Activated naive CD4-positive, alpha-beta T cell treated with anti-CD3 and anti-CD28 coated beads for 36 hours (primary cell): ENCODE measurements around the gene PTPRE. TPM values are rescaled to one million over a fixed set of nuclear protein-coding genes. Genes with fewer than 3 reads are reported as not detected.

Experiments
- CTCF ChIA-PET: fragments of 350-600 bp; sonication (Branson Sonifier 250); formaldehyde crosslinking; loops from one replicate; lab custom pipeline; 2021; ENCODE audit warnings: antibody characterized with exemption; lab: Charles Lee
- DNase-seq: peaks from one replicate; pipeline ENCODE4 v3.0.0-alpha.2; 2020
- H3K27ac Mint-ChIP-seq: one replicate; pipeline ENCODE4 v1.8.0; 2021; ENCODE audit warnings: mild to moderate bottlenecking, mixed read lengths
- H3K27me3 Mint-ChIP-seq: one replicate; pipeline ENCODE4 v1.8.0; 2021; ENCODE audit warnings: low read depth, mixed read lengths
- H3K36me3 Mint-ChIP-seq: one replicate; pipeline ENCODE4 v1.8.0; 2021; ENCODE audit warnings: low read depth, mixed read lengths
- H3K4me1 Mint-ChIP-seq: one replicate; pipeline ENCODE4 v1.8.0; 2021; ENCODE audit warnings: low read depth, mixed read lengths
- H3K4me3 Mint-ChIP-seq: one replicate; pipeline ENCODE4 v1.8.0; 2021; ENCODE audit warnings: mild to moderate bottlenecking, moderate library complexity, mixed read lengths
- H3K9me3 Mint-ChIP-seq: one replicate; pipeline ENCODE4 v1.8.0; 2021; ENCODE audit warnings: mixed read lengths
- intact Hi-C: fragments of 100-400 bp; cut with micrococcal nuclease; formaldehyde crosslinking; loops from one replicate; pipeline ENCODE4 v1.15.1; 2023
- total RNA-seq, 2 experiments: library from RNA; stranded (reverse); gene quantifications; one replicate each; pipeline ENCODE4 v1.2.3, GENCODE V29; 2021

The PTPRE gene
- total RNA-seq, 2 experiments from 2014 or later = 13.4 to 16.4 TPM

DNA sequence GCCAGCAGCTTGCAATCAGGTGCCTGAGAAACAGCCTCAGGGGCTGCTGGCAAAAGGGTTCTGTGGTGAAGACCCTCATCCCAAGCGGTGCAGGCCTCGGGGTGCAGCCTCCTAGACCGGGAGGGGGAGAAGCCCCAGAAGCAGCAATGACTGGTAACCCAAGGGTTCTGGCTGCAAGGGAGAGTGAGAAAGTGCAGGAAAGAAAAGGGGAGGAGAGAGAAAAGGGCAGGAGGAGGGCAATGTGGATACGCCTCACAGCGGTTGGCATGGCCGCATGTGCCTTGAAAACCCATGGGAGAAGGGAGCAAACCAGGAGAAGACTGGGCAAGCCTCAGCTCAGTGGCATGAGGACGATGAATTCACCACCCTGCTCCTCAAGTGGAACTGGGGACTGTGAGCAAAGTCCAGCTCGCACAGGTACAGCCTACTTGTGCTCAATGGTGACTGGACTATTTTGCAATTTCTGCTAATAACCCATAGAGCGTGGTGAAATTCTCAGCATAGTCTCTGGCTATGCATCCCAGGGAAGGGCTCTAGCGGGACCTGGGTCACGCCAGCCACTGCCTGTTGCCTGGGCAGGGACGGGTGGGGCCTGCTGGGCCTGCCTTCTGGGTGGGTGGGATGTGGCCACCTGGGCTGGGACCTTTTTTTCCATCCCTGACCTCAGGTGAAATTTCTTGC, 20.4 kb upstream of the PTPRE start:
- H3K27me3 Mint-ChIP-seq = peaks cover 4% of the 10 kb centered on the region
- no peak overlapping the region for H3K27ac Mint-ChIP-seq
- intact Hi-C loops = no loop called here
- no peaks in the 10 kb centered on the region for H3K36me3 Mint-ChIP-seq
- H3K4me1 Mint-ChIP-seq = peaks cover 3% of the 10 kb centered on the region
- no peak for DNase-seq
- H3K9me3 Mint-ChIP-seq = no peaks in the 10 kb centered on the region
- H3K4me3 Mint-ChIP-seq = no peak overlapping the region
- CTCF ChIA-PET = no interaction called here

DNA sequence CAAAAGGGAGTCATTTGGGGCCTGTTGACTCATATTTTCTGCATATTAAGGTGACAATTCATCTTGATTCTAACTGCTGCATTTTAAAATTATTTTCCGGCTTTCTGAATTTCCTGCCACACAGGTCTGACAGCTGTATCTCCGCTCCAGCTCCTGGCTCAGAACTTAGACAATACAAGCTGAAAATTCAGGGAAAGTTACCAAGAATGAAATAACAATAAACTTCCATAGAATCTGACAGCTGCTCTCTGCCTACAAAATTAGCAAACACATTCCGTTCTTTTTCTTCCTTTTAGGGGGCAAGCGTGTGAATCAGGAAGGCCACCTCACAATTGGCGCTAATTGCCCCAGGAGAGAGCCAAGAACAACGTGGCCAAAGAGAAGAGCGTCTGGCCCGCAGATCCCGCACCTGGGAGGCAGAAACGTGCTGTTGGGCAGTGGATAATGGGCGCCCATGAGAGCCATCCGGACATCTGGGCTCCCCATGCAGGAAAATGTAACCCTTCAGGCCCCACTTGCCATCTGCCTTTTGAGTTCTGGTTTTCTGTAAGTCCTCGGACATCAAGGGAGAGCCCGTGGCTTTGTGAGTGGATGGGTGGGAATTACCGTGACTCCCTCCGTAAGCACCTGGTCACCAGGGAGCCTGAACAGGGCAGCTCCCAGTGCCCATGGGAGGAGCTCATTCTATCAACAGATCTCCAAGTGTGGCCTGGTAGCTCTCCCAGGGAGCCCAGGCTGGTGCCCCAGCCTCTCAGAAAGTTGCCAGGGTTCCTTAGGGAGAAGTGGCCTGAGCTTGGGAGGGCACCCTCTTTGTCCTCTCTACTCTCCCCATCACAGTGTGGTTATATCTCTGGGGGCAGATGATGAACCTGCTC, 19.1 kb upstream of the PTPRE start:
- H3K4me1 Mint-ChIP-seq = peaks cover 3% of the 10 kb centered on the region
- CTCF ChIA-PET = interaction anchor here (1.0 kb wide), 1 partner anchor 19 kb away, joined by 3 read pairs; the partner anchor contains the start of gene PTPRE
- H3K27ac Mint-ChIP-seq = no peak overlapping the region
- H3K9me3 Mint-ChIP-seq = no peaks in the 10 kb centered on the region
- peaks cover 4% of the 10 kb centered on the region for H3K27me3 Mint-ChIP-seq
- H3K4me3 Mint-ChIP-seq = no peak overlapping the region
- no peak for DNase-seq
- H3K36me3 Mint-ChIP-seq = no peaks in the 10 kb centered on the region
- intact Hi-C loops = no loop called here

DNA sequence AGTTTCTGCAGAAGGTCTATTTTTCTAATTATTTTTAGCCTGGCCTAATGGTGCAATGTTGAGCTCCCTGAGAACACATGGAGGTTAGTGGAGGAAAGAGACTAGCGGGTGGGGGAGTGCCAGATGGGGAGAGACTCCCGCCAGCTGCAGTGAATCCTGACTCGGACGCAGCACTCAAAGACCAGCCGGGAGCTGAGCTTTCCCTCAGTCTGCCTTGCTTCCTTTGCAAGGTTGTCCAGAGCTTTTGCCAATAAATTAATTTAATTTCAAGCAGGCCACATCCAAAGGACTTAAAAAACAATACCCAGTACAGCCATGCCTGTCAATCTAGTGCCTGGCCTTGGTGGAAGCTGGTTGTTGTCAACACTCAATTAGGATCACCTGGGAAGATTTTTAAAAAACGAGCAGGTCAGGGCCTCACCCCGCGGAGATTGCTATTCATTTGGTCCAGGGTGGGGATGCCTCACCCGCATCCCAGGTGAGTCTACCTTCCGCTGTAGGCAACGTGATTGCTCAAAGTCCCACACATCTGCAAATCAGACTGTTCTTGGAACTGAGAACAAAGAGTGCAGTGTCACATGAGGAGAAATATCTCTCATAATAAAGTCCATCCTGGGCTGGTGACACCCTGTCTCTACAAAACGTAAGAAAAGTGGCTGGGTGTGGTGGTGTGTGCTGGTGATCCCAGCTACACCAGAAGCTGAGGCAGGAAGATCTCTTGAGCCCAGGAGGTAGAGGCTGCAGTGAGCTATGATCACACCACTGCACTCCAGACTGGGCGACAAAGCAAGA, 18.2 kb upstream of the PTPRE start:
- H3K27me3 Mint-ChIP-seq = peaks cover 4% of the 10 kb centered on the region
- no peak for DNase-seq
- no peaks in the 10 kb centered on the region for H3K9me3 Mint-ChIP-seq
- CTCF ChIA-PET = interaction anchor here (1.0 kb wide), 1 partner anchor 18 kb away, joined by 3 read pairs; the partner anchor contains the start of gene PTPRE
- no peak overlapping the region for H3K27ac Mint-ChIP-seq
- intact Hi-C loops = no loop called here
- H3K4me1 Mint-ChIP-seq = peaks cover 3% of the 10 kb centered on the region
- H3K36me3 Mint-ChIP-seq = no peaks in the 10 kb centered on the region
- H3K4me3 Mint-ChIP-seq = no peak overlapping the region

DNA sequence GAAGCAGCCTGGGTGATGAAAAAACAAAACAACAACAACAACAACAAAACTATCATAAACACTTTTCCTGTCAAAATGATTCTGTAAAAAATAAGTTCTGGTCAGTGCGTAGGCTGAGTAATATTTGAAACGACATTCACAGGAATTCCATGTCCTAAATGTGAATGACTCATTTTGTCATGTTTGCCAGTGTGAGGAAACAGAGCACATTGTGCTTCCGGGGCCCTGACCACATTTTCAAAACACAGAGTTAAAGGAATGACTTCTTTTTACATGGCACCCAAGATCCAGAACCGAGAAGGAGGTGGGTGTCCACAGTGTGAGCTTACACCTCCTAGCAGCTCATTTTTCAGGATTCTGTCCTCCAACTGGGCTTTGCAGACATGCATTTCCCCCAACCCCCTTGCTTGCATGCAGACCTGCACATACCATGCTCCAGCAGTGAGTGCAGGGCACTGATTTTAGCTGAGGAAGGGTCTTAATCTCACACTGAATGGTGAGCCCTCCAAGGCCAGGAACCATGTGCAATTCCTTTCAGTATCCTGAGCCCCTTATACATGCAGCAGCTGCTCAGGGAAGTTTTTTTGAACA, 17.2 kb upstream of the PTPRE start:
- DNase-seq = no peak
- peaks cover 8% of the 10 kb centered on the region for H3K27me3 Mint-ChIP-seq
- no peaks in the 10 kb centered on the region for H3K36me3 Mint-ChIP-seq
- peaks cover 3% of the 10 kb centered on the region for H3K4me1 Mint-ChIP-seq
- CTCF ChIA-PET = no interaction called here
- no peaks in the 10 kb centered on the region for H3K9me3 Mint-ChIP-seq
- H3K27ac Mint-ChIP-seq = no peak overlapping the region
- H3K4me3 Mint-ChIP-seq = no peak overlapping the region
- intact Hi-C loops = no loop called here

DNA sequence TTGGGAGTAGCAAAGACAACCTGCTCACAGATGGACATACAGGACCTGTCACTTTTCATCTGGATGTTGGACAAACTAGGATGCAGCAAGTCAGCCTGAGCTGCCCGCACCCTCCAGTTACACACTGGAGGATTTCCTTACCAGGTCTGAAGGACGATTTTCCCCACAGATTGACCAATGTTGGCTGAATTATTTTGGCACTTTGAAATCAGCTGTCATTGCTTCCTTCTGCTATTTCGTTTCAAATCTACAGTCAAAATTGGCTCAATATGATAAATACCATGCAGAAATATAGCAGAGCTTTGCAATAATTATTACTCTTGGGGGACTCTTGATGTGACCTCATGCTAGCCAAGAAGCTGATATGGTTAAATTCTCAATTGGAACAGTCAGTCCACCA, 16.7 kb upstream of the PTPRE start:
- peaks cover 8% of the 10 kb centered on the region for H3K27me3 Mint-ChIP-seq
- H3K4me1 Mint-ChIP-seq = peaks cover 3% of the 10 kb centered on the region
- H3K9me3 Mint-ChIP-seq = no peaks in the 10 kb centered on the region
- H3K4me3 Mint-ChIP-seq = no peak overlapping the region
- no peak overlapping the region for H3K27ac Mint-ChIP-seq
- H3K36me3 Mint-ChIP-seq = no peaks in the 10 kb centered on the region
- no peak for DNase-seq
- intact Hi-C loops = no loop called here
- CTCF ChIA-PET = no interaction called here

DNA sequence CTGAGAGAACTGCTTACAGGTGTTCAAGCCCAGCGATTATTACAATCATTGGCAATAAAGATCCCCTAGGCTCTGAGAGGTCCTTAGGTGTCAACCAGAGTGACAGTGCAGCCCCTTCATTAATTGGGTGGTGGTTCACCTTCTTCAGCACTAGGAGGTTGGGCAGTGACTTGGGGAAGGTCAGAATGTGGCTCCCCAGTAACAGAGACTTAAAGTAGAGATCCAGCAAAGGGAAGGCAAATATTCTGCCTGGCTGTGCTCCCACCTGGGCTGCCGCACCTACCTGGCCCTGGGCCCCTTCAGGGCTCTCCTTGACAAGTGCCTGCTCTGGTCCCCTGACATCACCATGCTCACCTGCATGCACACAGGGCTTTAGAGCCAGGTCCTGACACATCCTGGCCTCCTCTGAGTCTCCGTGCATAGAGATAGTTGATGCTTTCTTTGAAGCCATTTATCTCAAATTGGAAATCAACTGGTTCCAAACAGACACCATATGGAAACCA, 16.0 kb upstream of the PTPRE start:
- Mint-ChIP-seq H3K27me3 (peaks cover 8% of the 10 kb centered on the region), H3K36me3 (no peaks in the 10 kb centered on the region), H3K27ac (no peak overlapping the region), H3K9me3 (no peaks in the 10 kb centered on the region), H3K4me3 (no peak overlapping the region), H3K4me1 (peaks cover 3% of the 10 kb centered on the region)
- intact Hi-C loops = no loop called here
- CTCF ChIA-PET = no interaction called here
- no peak for DNase-seq

DNA sequence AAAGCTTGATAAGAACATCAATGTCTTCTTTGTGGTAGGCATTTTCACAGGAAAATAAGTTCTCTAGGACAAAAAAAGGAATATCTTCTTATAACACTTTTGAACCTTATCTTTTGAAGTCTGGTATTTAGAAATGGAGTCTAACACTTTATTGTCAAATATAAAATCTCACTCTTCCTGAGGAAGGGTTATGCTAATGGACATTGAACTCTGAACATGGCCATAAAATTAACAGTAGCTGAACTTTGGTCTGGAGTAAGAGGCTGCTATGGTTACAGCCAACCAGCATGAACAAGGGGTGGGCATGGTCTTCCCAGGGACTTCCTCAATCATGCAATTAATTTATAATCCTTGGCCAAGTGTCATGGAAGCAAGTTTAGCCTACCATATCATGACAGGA, 14.2 kb upstream of the PTPRE start, which contains the start of gene CLRN3:
Gene CLRN3, minus strand, starts transcription at position 199 of the 400 bp plus-strand sequence. Its CDS starts 157 bp downstream, at position 42.
- Mint-ChIP-seq H3K36me3 (no peaks in the 10 kb centered on the region), H3K4me1 (peaks cover 3% of the 10 kb centered on the region), H3K27me3 (peaks cover 8% of the 10 kb centered on the region), H3K9me3 (peaks cover 3% of the 10 kb centered on the region), H3K4me3 (no peak within 1 kb of the TSS), H3K27ac (no peak within 1 kb of the TSS)
- intact Hi-C loops = no loop called here
- no peak for DNase-seq
- CTCF ChIA-PET = interaction anchor here (0.6 kb wide), 1 partner anchor 219 kb away, joined by 4 read pairs; no protein-coding TSS in a partner anchor

DNA sequence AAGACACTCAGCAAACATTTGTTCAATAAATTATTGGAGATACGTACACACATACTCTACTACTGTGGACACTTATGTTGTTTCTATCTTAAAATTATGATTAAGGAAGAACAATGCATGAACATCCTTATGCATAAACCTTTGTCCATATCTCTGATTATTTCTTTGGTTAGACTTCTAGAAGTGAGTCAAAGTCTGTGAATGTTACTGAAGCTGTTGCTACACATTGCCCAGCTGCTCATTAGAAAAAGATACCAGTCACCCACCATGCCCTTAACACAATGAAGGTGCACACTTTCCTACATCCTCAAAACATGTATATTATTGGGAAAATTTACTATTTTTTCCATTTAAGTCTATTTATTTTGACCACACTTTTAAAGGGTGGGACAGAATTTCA, 12.8 kb upstream of the PTPRE start:
- DNase-seq = no peak
- Mint-ChIP-seq H3K27me3 (peaks cover 9% of the 10 kb centered on the region), H3K36me3 (no peaks in the 10 kb centered on the region), H3K4me1 (no peaks in the 10 kb centered on the region), H3K27ac (no peak overlapping the region), H3K4me3 (no peak overlapping the region), H3K9me3 (peaks cover 3% of the 10 kb centered on the region)
- intact Hi-C loops = no loop called here
- CTCF ChIA-PET = interaction anchor here (1.7 kb wide), 1 partner anchor 117 kb away, joined by 6 read pairs; no protein-coding TSS in a partner anchor

DNA sequence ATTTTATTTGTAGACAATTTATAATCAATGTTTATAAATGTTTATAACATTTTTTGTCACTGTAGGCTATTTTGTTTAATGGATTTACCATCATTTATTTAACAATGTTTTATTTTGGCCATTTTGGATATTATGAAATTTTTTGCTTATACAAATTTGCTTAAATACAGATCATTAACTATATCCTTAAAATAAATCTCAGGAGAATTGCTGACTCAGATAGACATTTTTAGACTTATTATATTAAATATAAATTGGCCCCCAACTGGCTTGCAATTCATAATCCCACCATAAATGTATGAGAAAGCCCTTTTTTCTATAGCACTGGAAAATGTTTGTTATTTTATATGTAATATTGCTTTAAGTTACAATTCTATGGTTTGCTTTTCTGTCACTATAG, 10.3 kb upstream of the PTPRE start:
- no peak overlapping the region for H3K4me3 Mint-ChIP-seq
- H3K4me1 Mint-ChIP-seq = no peaks in the 10 kb centered on the region
- intact Hi-C loops = no loop called here
- peaks cover 17% of the 10 kb centered on the region for H3K27me3 Mint-ChIP-seq
- no peak overlapping the region for H3K27ac Mint-ChIP-seq
- peaks cover 3% of the 10 kb centered on the region for H3K9me3 Mint-ChIP-seq
- DNase-seq = no peak
- no peaks in the 10 kb centered on the region for H3K36me3 Mint-ChIP-seq
- CTCF ChIA-PET = no interaction called here

DNA sequence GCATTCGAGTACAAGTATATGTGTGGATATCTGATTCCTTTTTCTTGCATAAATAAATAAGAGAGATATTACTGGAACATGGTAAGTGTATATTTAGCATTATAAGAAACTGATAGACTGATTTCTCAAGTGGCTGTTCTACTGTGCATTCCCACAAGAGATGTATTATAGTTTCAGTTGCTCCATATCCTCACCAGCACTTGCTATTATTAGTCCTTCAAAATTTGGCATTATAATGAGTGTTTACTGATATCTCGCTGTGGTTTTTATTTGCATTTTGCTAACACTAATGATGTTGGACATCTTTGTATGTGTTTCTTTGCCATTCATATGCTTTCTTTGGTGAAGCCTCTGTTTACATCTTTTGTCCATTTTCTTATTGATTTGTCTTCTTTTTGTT, 9.7 kb upstream of the PTPRE start:
- Mint-ChIP-seq H3K4me1 (no peaks in the 10 kb centered on the region), H3K27ac (no peak overlapping the region), H3K36me3 (no peaks in the 10 kb centered on the region), H3K4me3 (no peak overlapping the region), H3K9me3 (peaks cover 3% of the 10 kb centered on the region), H3K27me3 (peaks cover 17% of the 10 kb centered on the region)
- DNase-seq = no peak
- CTCF ChIA-PET = interaction anchor here (1.0 kb wide), 1 partner anchor 114 kb away, joined by 3 read pairs; no protein-coding TSS in a partner anchor
- intact Hi-C loops = no loop called here

DNA sequence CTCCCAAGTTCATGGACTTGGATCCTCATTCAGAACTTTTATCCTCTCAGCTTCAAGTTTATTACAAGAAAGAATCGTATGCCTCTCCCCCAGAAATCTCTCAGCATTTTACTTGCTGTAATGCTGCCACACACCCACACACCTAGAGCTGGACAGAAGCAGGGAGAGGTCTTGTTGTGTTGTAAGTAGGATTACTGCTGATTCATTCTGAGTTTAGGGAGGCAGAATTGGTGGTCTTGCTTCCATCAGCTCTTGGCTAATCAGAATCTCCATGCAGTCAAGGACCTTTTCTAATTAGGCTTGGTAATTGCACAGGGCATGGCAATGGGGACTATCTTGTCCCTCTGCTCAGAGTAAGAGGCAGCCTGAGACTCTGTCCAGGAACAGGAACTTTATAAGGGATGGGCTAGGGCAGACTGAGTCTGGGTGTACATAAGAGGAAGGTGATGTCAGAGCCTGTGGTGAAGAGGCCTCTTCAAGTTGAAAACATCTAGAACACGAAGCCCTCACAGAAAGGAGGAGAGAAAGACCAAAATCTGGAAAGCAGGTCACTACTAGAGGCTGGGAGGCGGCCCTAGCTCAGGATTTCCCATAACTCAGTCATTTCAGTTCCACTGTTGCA, 7.0 kb upstream of the PTPRE start:
- Mint-ChIP-seq H3K9me3 (peaks cover 3% of the 10 kb centered on the region), H3K36me3 (no peaks in the 10 kb centered on the region), H3K27ac (no peak overlapping the region), H3K27me3 (peaks cover 13% of the 10 kb centered on the region), H3K4me1 (no peaks in the 10 kb centered on the region), H3K4me3 (no peak overlapping the region)
- CTCF ChIA-PET = interaction anchor here (0.9 kb wide), 2 partner anchors 8 to 112 kb away, joined by 3 to 4 read pairs; no protein-coding TSS in a partner anchor
- no peak for DNase-seq
- intact Hi-C loops = no loop called here
